ENCODE results near the gene B2M.
"Not testable (repeated sequence)": the region's sequence is repeated elsewhere in the genome, so short reads cannot be mapped to it uniquely, and the experiment has no call there.

The B2M gene

DNA sequence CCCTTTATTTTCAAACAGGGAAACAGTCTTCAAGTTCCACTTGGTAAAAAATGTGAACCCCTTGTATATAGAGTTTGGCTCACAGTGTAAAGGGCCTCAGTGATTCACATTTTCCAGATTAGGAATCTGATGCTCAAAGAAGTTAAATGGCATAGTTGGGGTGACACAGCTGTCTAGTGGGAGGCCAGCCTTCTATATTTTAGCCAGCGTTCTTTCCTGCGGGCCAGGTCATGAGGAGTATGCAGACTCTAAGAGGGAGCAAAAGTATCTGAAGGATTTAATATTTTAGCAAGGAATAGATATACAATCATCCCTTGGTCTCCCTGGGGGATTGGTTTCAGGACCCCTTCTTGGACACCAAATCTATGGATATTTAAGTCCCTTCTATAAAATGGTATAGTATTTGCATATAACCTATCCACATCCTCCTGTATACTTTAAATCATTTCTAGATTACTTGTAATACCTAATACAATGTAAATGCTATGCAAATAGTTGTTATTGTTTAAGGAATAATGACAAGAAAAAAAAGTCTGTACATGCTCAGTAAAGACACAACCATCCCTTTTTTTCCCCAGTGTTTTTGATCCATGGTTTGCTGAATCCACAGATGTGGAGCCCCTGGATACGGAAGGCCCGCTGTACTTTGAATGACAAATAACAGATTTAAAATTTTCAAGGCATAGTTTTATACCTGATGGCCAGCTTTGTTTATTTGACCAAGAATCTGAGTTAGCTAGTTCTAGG lies 7.0 kb downstream of the B2M start:
- no peaks in the 10 kb centered on the region for H3K27me3 ChIP-seq (replicated peaks; ENCODE audit: insufficient read depth, low read length)
- H3K4me2 ChIP-seq (ENCODE audit: low read depth, low read length): no peak overlapping the region
- DNase-seq: peak; percentile 5
- H3K9ac ChIP-seq (ENCODE audit: low read length): no peak overlapping the region
- no peaks in the 10 kb centered on the region for H3K9me3 ChIP-seq (replicated peaks; ENCODE audit: insufficient read depth, low read length)
- H2AFZ ChIP-seq (ENCODE audit: low read length): no peak overlapping the region
- H3K4me3 ChIP-seq (ENCODE audit: low read length): no peak overlapping the region
- H3K4me1 ChIP-seq (ENCODE audit: low read length): peaks cover 77% of the 10 kb centered on the region
- peaks cover 32% of the 10 kb centered on the region for H3K36me3 ChIP-seq (replicated peaks; ENCODE audit: insufficient read depth, low read length)
- H3K9me2 ChIP-seq (replicated peaks; ENCODE audit: insufficient read depth, low read length): no peaks in the 10 kb centered on the region
- H4K20me1 ChIP-seq (ENCODE audit: insufficient read depth, low read length): peaks cover 32% of the 10 kb centered on the region
- peaks cover 73% of the 10 kb centered on the region for H3F3A ChIP-seq (ENCODE audit: insufficient read depth, low read length)
- H3K27ac ChIP-seq (ENCODE audit: low read length): no peak overlapping the region
- peaks cover 37% of the 10 kb centered on the region for H3K79me2 ChIP-seq (ENCODE audit: low read length)
- TF ChIP-seq EZH2phosphoT487 (IDR thresholded peaks at IDR 0.05; ENCODE audit: low read length): no peak
- TF ChIP-seq, protein P1, sequence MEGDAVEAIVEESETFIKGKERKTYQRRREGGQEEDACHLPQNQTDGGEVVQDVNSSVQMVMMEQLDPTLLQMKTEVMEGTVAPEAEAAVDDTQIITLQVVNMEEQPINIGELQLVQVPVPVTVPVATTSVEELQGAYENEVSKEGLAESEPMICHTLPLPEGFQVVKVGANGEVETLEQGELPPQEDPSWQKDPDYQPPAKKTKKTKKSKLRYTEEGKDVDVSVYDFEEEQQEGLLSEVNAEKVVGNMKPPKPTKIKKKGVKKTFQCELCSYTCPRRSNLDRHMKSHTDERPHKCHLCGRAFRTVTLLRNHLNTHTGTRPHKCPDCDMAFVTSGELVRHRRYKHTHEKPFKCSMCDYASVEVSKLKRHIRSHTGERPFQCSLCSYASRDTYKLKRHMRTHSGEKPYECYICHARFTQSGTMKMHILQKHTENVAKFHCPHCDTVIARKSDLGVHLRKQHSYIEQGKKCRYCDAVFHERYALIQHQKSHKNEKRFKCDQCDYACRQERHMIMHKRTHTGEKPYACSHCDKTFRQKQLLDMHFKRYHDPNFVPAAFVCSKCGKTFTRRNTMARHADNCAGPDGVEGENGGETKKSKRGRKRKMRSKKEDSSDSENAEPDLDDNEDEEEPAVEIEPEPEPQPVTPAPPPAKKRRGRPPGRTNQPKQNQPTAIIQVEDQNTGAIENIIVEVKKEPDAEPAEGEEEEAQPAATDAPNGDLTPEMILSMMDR (IDR thresholded peaks at IDR 0.05; ENCODE audit: low read length): no peak
- no peak for TF ChIP-seq EZH2 (optimal IDR thresholded peaks at IDR 0.05; ENCODE audit: low read depth, low read length)

DNA sequence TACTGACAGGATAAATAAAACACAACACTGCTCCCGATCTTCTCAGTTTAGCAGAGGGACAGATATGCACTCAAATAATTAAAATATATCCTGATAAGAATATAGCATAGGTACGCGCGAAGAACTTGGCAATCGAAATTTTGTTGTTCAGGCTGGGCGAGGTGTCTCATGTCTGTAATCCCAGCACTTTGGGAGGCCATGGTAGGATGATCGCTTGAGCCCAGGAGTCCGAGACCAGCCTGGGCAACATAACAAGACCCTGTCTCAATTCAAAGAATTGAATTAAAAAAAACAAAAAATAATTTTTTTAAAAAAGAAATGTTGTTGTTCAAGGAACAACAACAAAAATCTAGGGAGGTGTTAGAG lies 7.6 kb downstream of the B2M start:
- H3K36me3 ChIP-seq (replicated peaks; ENCODE audit: insufficient read depth, low read length): peaks cover 32% of the 10 kb centered on the region
- peaks cover 76% of the 10 kb centered on the region for H3K4me1 ChIP-seq (ENCODE audit: low read length)
- H3K27ac ChIP-seq (ENCODE audit: low read length): peak overlapping the region; percentile 43; the same call in 1 of the 2 replicates
- TF ChIP-seq EZH2phosphoT487 (IDR thresholded peaks at IDR 0.05; ENCODE audit: low read length): no peak
- no peak for TF ChIP-seq EZH2 (optimal IDR thresholded peaks at IDR 0.05; ENCODE audit: low read depth, low read length)
- TF ChIP-seq, protein P1 (IDR thresholded peaks at IDR 0.05; ENCODE audit: low read length): no peak
- peaks cover 70% of the 10 kb centered on the region for H3F3A ChIP-seq (ENCODE audit: insufficient read depth, low read length)
- H3K9ac ChIP-seq (ENCODE audit: low read length): no peak overlapping the region
- no peak overlapping the region for H3K4me2 ChIP-seq (ENCODE audit: low read depth, low read length)
- peaks cover 32% of the 10 kb centered on the region for H3K79me2 ChIP-seq (ENCODE audit: low read length)
- H3K9me2 ChIP-seq (replicated peaks; ENCODE audit: insufficient read depth, low read length): no peaks in the 10 kb centered on the region
- H2AFZ ChIP-seq (ENCODE audit: low read length): no peak overlapping the region
- H3K9me3 ChIP-seq (replicated peaks; ENCODE audit: insufficient read depth, low read length): no peaks in the 10 kb centered on the region
- no peak overlapping the region for H3K4me3 ChIP-seq (ENCODE audit: low read length)
- no peaks in the 10 kb centered on the region for H3K27me3 ChIP-seq (replicated peaks; ENCODE audit: insufficient read depth, low read length)
- peak; percentile 5 for DNase-seq
- H4K20me1 ChIP-seq (ENCODE audit: insufficient read depth, low read length): peaks cover 26% of the 10 kb centered on the region

DNA sequence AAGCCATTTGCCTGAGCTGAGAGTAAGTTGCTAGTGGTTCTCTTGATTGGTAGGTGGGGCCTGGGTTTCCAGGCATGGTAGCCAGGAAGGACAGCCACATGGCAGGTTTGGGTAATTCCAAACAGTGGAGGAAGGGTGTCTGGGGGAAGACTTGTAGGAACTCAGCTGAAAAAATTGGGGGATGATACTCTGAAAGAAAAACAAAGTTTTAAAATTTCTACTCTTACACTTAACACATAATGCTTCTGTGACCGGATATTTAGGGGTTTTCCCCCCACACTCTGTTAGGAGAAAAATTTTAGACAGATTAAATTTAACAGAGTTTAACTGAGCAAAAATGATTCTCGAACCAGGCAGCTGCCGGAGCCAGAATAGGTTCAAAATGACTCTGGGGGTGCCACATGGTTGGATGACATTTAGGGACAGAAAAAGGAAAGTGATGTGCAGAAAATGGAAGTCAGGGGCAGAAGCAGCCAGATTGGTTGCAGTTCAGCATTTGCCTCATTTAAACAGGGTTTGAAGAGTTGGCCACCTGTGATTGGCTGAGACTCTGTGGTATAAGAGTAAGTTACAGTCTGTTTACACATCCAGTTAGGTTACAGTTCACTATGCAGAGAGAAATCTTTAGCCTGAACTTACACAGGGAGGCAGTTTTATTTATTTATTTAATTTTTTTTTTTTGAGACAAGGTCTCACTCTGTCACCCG lies 8.1 kb downstream of the B2M start:
- peak; percentile 67 for DNase-seq
- Histone ChIP-seq H3K9me2 (replicated peaks; ENCODE audit: insufficient read depth, low read length) (no peaks in the 10 kb centered on the region), H3K4me2 (ENCODE audit: low read depth, low read length) (no peak overlapping the region), H3K27me3 (replicated peaks; ENCODE audit: insufficient read depth, low read length) (no peaks in the 10 kb centered on the region), H2AFZ (ENCODE audit: low read length) (no peak overlapping the region), H3K4me3 (ENCODE audit: low read length) (no peak overlapping the region), H3K4me1 (ENCODE audit: low read length) (peaks cover 75% of the 10 kb centered on the region), H3K9ac (ENCODE audit: low read length) (no peak overlapping the region), H3F3A (ENCODE audit: insufficient read depth, low read length) (peaks cover 68% of the 10 kb centered on the region), H4K20me1 (ENCODE audit: insufficient read depth, low read length) (peaks cover 21% of the 10 kb centered on the region), H3K27ac (ENCODE audit: low read length) (peak overlapping the region; percentile 43; the same call in 1 of the 2 replicates), H3K36me3 (replicated peaks; ENCODE audit: insufficient read depth, low read length) (peaks cover 32% of the 10 kb centered on the region), H3K9me3 (replicated peaks; ENCODE audit: insufficient read depth, low read length) (no peaks in the 10 kb centered on the region), H3K79me2 (ENCODE audit: low read length) (peaks cover 26% of the 10 kb centered on the region)
- TF ChIP-seq EZH2 (optimal IDR thresholded peaks at IDR 0.05; ENCODE audit: low read depth, low read length) (no peak), EZH2phosphoT487 (IDR thresholded peaks at IDR 0.05; ENCODE audit: low read length) (no peak)
- TF ChIP-seq, protein P1 (IDR thresholded peaks at IDR 0.05; ENCODE audit: low read length): no peak

DNA sequence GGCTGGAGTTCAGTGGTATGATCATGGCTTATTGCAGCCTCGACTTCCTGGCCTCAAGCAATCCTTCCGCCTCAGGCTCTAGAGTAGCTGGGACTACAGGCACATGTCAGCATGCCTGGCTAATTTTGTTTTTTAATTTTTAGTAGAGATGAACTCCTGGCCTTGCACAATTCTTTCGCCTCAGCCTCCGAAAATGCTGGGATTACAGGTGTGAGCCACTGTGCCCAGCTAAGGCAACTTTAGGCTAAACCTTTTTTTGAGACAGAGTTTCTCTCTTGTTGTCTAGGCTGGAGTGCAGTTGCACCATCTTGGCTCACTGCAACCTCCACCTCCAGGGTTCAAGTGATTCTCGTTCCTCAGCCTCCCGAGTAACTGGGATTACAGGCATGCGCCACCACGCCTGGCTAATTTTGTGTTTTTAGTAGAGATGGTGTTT lies 8.7 kb downstream of the B2M start:
- H3K27me3 ChIP-seq (replicated peaks; ENCODE audit: insufficient read depth, low read length); H3K4me2 ChIP-seq (ENCODE audit: low read depth, low read length); H3K9me3 ChIP-seq (replicated peaks; ENCODE audit: insufficient read depth, low read length); DNase-seq; H3K4me3 ChIP-seq (ENCODE audit: low read length); H3K9ac ChIP-seq (ENCODE audit: low read length); H3K9me2 ChIP-seq (replicated peaks; ENCODE audit: insufficient read depth, low read length); H2AFZ ChIP-seq (ENCODE audit: low read length): not testable (repeated sequence)
- Histone ChIP-seq H4K20me1 (ENCODE audit: insufficient read depth, low read length) (peaks cover 17% of the 10 kb centered on the region), H3K4me1 (ENCODE audit: low read length) (peaks cover 76% of the 10 kb centered on the region), H3K36me3 (replicated peaks; ENCODE audit: insufficient read depth, low read length) (peaks cover 31% of the 10 kb centered on the region), H3K27ac (ENCODE audit: low read length) (peak overlapping the region; percentile 43; the same call in 1 of the 2 replicates), H3K79me2 (ENCODE audit: low read length) (peaks cover 20% of the 10 kb centered on the region), H3F3A (ENCODE audit: insufficient read depth, low read length) (peaks cover 67% of the 10 kb centered on the region)

Measured in MM.1S (cell line).